Vagina (tissue), 2 donors: ENCODE data around the gene SLIT2. TPM values are rescaled to one million over a fixed set of nuclear protein-coding genes. Genes with fewer than 3 reads are reported as not detected.

Experiments
- DNase-seq, 2 donors: peaks; one replicate each; pipeline ENCODE4 v3.0.0-alpha.2; 2017; ENCODE audit errors: extremely low spot score in 2 of 2
- H3K27ac ChIP-seq: fragments of 200-600 bp; sonication (generic); one replicate; pipeline ENCODE4 v1.5.1; 2019
- H3K27me3 ChIP-seq: fragments of 200-600 bp; sonication (generic); one replicate; pipeline ENCODE4 v1.5.1; 2019
- H3K36me3 ChIP-seq, 2 donors: fragments of 200-600 bp; sonication (generic); one replicate each; pipeline ENCODE4 v1.5.1; 2017 to 2019
- H3K4me1 ChIP-seq: fragments of 200-600 bp; sonication (generic); one replicate; pipeline ENCODE4 v1.5.1; 2019
- H3K4me3 ChIP-seq, 2 donors: fragments of 200-600 bp; sonication (generic); 1 replicate in 1 of 2; 2 replicates in 1 of 2; pipeline ENCODE4 v1.5.1; 2016 to 2019
- H3K9me3 ChIP-seq: fragments of 200-600 bp; sonication (generic); one replicate; pipeline ENCODE4 v1.5.1; 2019
- POLR2A ChIP-seq, 2 donors: fragments of 450-650 bp; IDR thresholded peaks; one replicate each; pipeline ENCODE4 v1.6.1; 2017; ENCODE audit warnings: antibody characterized with exemption in 2 of 2, mild to moderate bottlenecking in 2 of 2, moderate library complexity in 2 of 2
- POLR2AphosphoS5 ChIP-seq, 2 donors: sonication (generic); formaldehyde crosslinking; IDR thresholded peaks; one replicate each; pipeline ENCODE4 v1.9.0; 2017; ENCODE audit warnings: antibody characterized with exemption in 2 of 2, mild to moderate bottlenecking in 2 of 2, low read depth in 1 of 2; ENCODE audit not compliant: insufficient read depth in 1 of 2
- intact Hi-C: fragments of 100-400 bp; cut with DNase I; formaldehyde crosslinking; loops from one replicate; pipeline ENCODE4 v1.15.1; 2023
- total RNA-seq: library from RNA; depleted of rRNA; stranded (reverse); fragments of >200 nt; gene quantifications from one replicate; pipeline ENCODE4 v1.2.3, GENCODE V29; 2016
- TF ChIP-seq, protein P1 (sequence below), 3 experiments: fragments of 450-650 bp in 2 of 3; fragments of 200-600 bp in 1 of 3; sonication (generic) in 1 of 3; IDR thresholded peaks; one replicate each; pipeline ENCODE4 v1.5.1; 2017 to 2019; ENCODE audit warnings: antibody characterized with exemption in 3 of 3, mild to moderate bottlenecking in 2 of 3, moderate library complexity in 2 of 3

Gene SLIT2
- total RNA-seq, 1 donor from 2014 or later = 29.2 TPM

GRCh38 chr4:20299515-20299914 lies 47.8 kb downstream of the SLIT2 start:
- TF ChIP-seq POLR2AphosphoS5 (IDR thresholded peaks at IDR 0.05; ENCODE audit: insufficient read depth in 1 of 2, low read depth in 1 of 2) (no peak), POLR2A (IDR thresholded peaks at IDR 0.05) (no peak)
- TF ChIP-seq, protein P1, sequence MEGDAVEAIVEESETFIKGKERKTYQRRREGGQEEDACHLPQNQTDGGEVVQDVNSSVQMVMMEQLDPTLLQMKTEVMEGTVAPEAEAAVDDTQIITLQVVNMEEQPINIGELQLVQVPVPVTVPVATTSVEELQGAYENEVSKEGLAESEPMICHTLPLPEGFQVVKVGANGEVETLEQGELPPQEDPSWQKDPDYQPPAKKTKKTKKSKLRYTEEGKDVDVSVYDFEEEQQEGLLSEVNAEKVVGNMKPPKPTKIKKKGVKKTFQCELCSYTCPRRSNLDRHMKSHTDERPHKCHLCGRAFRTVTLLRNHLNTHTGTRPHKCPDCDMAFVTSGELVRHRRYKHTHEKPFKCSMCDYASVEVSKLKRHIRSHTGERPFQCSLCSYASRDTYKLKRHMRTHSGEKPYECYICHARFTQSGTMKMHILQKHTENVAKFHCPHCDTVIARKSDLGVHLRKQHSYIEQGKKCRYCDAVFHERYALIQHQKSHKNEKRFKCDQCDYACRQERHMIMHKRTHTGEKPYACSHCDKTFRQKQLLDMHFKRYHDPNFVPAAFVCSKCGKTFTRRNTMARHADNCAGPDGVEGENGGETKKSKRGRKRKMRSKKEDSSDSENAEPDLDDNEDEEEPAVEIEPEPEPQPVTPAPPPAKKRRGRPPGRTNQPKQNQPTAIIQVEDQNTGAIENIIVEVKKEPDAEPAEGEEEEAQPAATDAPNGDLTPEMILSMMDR (IDR thresholded peaks at IDR 0.05) = no peak
- Histone ChIP-seq H3K27ac (no peak overlapping the region), H3K4me1 (no peaks in the 10 kb centered on the region), H3K36me3 (no peaks in the 10 kb centered on the region), H3K9me3 (no peaks in the 10 kb centered on the region), H3K27me3 (no peaks in the 10 kb centered on the region), H3K4me3 (no peak overlapping the region)
- intact Hi-C loops = no loop called here
- DNase-seq = no peak

- no peak for TF ChIP-seq POLR2AphosphoS5 (IDR thresholded peaks at IDR 0.05; ENCODE audit: insufficient read depth in 1 of 2, low read depth in 1 of 2)
- TF ChIP-seq POLR2A (IDR thresholded peaks at IDR 0.05) = no peak
- TF ChIP-seq, protein P1 (IDR thresholded peaks at IDR 0.05) = no peak
- intact Hi-C loops = no loop called here
- Histone ChIP-seq H3K36me3 (no peaks in the 10 kb centered on the region), H3K27me3 (no peaks in the 10 kb centered on the region), H3K9me3 (no peaks in the 10 kb centered on the region), H3K27ac (no peak overlapping the region), H3K4me1 (no peaks in the 10 kb centered on the region), H3K4me3 (no peak overlapping the region)
- no peak for DNase-seq
Observed at GRCh38 chr4:20301161-20301560, 49.5 kb downstream of the SLIT2 start.
